Measurements from ENCODE around the gene TTC28.
"Not testable (repeated sequence)": the region's sequence is repeated elsewhere in the genome, so short reads cannot be mapped to it uniquely, and the experiment has no call there.

TTC28 gene

DNA sequence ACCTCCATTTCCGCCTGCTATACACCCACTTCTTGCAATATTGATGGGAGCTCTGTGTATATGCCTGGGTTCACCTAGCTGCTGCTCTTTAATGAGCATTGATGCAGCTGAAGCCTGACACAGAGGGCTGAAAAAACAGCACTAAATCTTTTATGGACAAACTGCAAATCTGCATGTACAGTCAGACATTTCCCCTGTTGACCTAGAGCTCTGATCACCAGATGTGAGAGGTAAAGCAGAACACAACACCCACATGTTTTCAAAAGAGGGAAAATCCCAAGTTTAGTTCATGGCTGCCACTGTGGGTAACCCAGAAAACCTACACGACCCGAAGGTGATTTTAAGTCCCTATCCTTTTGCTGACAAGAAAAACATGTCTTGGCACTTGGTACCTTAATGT is 457.6 kb downstream of the TTC28 start:
- Histone ChIP-seq H3K36me3 (no peaks in the 10 kb centered on the region), H3K9me3 (no peaks in the 10 kb centered on the region), H3K4me1 (no peaks in the 10 kb centered on the region), H3K27ac (no peak overlapping the region), H3K4me3 (no peak overlapping the region), H3K27me3 (no peaks in the 10 kb centered on the region), H3K4me2 (no peak overlapping the region), H3K9ac (no peak overlapping the region), H4K20me1 (no peaks in the 10 kb centered on the region)
- TF ChIP-seq Cebpa-rat (IDR thresholded peaks at IDR 0.05): no peak

DNA sequence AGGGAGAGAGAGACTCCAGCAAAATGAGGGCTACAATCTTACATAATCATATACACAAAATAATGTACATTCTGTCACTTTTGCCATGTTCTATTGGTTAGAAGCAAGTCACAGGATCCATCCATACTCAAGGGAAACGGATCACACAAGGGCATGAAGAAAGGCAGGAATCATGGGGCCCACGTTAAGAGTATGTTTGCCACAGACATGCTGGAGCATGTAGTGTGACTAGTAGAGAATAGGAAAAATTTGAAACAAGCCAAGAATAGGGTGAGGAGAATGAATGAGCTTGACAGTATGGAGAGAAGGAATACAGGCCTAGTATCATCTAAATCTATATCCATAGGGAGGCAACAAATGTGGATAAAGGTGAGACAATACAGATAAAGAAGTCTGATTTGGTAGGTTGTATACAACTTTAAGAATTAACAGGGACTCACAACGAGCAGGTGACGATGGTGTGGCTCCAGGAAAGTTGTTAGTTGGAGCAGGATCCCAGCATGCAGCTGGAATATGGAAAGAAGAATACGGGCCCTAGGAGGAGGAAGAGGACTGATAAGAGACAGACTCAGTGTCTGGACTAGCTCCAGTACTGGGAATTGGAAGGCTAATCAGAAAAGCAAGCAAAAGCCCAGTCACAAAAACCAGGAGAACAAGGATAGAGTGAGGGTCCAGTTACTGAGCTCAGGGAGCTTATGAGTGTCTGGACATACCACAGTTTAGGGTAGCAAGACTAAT is 458.8 kb downstream of the TTC28 start:
- Histone ChIP-seq H3K27ac (no peak overlapping the region), H4K20me1 (no peaks in the 10 kb centered on the region), H3K4me2 (no peak overlapping the region), H3K4me1 (no peaks in the 10 kb centered on the region), H3K9me3 (no peaks in the 10 kb centered on the region), H3K4me3 (no peak overlapping the region), H3K36me3 (no peaks in the 10 kb centered on the region), H3K9ac (no peak overlapping the region), H3K27me3 (no peaks in the 10 kb centered on the region)
- no peak for TF ChIP-seq Cebpa-rat (IDR thresholded peaks at IDR 0.05)

DNA sequence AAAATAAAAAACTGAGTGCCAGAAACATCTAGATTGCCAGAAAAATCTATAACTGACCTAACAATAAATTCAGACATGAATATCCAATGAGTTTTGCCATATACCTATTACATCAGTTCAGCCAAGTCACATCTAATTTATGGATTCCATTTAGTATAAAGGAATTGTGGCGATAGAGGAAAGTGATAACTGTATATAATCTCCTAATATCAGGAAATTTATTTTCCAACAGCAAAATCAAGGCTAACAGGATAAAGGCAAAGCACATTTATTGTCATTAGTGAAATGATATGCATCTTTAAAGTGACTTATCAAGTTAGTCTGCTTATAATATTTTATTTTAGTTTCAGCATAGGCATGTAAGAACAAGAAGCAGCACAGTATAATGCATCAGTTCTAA is 462.4 kb downstream of the TTC28 start:
- Histone ChIP-seq H3K36me3 (no peaks in the 10 kb centered on the region), H4K20me1 (no peaks in the 10 kb centered on the region), H3K4me1 (no peaks in the 10 kb centered on the region), H3K9me3 (no peaks in the 10 kb centered on the region), H3K9ac (no peak overlapping the region), H3K4me3 (no peak overlapping the region), H3K27ac (no peak overlapping the region), H3K4me2 (no peak overlapping the region), H3K27me3 (no peaks in the 10 kb centered on the region)
- TF ChIP-seq Cebpa-rat (IDR thresholded peaks at IDR 0.05): no peak

DNA sequence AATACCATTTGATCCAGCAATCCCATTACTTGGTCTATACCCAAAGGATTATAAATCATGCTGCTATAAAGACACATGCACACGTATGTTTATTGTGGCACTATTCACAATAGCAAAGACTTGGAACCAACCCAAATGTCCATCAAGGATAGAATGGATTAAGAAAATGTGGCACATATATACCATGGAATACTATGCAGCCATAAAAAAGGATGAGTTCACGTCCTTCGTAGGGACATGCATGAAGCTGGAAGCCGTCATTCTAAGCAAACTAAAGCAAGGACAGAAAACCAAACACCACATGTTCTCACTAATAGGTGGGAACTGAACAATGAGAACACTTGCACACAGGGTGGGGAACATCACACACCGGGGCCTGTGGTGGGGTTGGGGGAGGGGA is 464.9 kb downstream of the TTC28 start:
- H3K4me3 ChIP-seq, H3K4me2 ChIP-seq, H3K4me1 ChIP-seq, H3K9me3 ChIP-seq, H3K27me3 ChIP-seq, H3K27ac ChIP-seq, H3K36me3 ChIP-seq, H4K20me1 ChIP-seq, H3K9ac ChIP-seq: not testable (repeated sequence)

DNA sequence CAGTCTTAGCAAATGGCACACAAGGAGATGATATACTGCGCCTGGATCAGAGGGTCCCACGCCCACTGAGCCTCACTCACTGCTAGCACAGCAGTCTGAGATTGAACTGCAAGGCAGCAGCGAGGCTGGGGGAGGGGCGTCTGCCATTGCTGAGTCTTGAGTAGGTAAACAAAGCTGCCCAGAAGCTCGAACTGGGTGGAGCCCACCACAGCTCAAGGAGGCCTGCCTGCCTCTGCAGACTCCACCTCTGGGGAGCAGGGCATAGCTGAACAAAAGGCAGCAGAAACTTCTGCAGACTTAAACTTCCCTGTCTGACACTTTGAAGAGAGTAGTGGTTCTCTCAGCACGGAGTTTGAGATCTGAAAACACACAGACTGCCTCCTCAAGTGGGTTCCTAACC is 470.2 kb downstream of the TTC28 start:
- not testable (repeated sequence) for H3K9ac ChIP-seq, H4K20me1 ChIP-seq, H3K36me3 ChIP-seq, H3K4me2 ChIP-seq, H3K27me3 ChIP-seq, H3K4me3 ChIP-seq, H3K9me3 ChIP-seq, H3K27ac ChIP-seq, H3K4me1 ChIP-seq

DNA sequence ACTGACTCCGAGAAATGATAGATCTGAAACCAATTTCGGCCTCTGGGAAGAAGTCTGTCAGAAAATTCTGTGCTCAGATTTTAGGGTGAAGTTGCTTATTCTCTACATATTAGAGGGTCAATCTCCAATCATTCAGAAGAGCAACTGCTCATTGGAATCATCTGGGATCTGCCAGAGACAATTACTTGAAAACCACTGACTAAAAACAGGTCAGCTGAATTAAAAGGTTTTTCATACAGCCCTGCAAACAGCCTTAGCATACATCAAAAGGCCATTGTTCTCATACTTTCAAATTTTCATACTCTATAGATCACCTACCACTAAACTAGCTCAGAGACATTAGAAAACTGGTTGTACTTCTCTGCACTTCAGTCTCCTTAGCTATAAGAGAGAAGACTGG is 470.9 kb downstream of the TTC28 start:
- H3K27me3 ChIP-seq: no peaks in the 10 kb centered on the region
- H3K36me3 ChIP-seq: no peaks in the 10 kb centered on the region
- no peak overlapping the region for H3K9ac ChIP-seq
- no peak overlapping the region for H3K4me2 ChIP-seq
- H3K9me3 ChIP-seq: no peaks in the 10 kb centered on the region
- no peak overlapping the region for H3K4me3 ChIP-seq
- TF ChIP-seq Cebpa-rat (IDR thresholded peaks at IDR 0.05): no peak
- H3K27ac ChIP-seq: no peak overlapping the region
- H4K20me1 ChIP-seq: no peaks in the 10 kb centered on the region
- H3K4me1 ChIP-seq: no peaks in the 10 kb centered on the region

DNA sequence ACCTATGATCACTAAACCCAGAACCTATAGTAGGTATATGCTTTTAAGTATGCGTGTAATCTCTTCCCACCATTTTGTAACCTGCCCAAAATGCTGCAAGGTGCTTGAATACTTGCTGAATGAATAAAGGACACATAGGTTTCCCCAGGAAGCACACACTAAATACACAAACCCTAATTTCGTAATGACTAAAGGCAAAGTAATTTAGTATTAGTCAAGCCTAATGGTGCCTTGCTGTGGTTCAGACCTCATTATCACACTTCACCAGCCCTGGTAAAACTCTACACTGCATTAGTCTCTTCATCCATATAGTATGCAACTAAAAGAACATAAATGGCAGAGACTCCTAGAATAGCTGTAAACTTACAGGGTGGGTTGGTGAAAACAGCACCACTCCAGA is 471.6 kb downstream of the TTC28 start:
- Histone ChIP-seq H3K9me3 (no peaks in the 10 kb centered on the region), H3K4me1 (no peaks in the 10 kb centered on the region), H3K27ac (no peak overlapping the region), H3K27me3 (no peaks in the 10 kb centered on the region), H3K36me3 (no peaks in the 10 kb centered on the region), H4K20me1 (no peaks in the 10 kb centered on the region), H3K4me3 (no peak overlapping the region), H3K4me2 (no peak overlapping the region), H3K9ac (no peak overlapping the region)
- TF ChIP-seq Cebpa-rat (IDR thresholded peaks at IDR 0.05): no peak

DNA sequence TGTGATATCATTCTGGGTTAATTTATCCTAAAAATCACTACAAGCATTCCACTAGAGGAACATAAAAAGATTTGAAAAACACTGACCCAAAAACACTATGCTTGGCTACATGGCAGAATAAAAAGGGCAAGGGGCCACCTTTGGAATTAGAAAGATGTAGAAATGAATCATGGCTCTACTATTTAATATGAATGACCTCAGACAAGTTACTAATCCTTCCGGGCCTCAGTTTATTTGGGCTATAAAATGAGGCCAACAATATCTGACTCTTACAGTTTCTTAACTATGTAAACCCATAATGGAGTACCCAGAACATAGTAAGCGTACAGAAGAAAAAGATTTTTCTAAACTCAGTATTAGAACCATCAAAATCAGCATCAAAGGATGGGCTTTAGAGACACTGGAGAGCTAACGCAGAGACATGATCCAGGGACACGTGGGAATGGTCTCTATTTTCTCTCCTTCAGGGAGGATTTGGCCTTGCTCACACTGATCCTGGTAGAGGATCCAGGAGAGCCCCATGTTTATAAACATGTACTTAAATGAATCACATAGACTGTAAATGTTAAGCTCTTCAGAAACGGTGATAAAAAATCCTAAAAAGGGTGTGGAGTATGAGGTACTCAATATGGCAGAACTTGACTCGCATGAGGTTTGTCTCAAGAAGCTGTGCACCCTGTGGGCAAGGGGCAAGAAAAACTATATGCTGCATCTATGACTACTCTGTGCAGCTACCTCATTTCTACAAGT is 472.2 kb downstream of the TTC28 start:
- H3K27me3 ChIP-seq: no peaks in the 10 kb centered on the region
- H3K27ac ChIP-seq: no peak overlapping the region
- no peaks in the 10 kb centered on the region for H4K20me1 ChIP-seq
- no peak for TF ChIP-seq Cebpa-rat (IDR thresholded peaks at IDR 0.05)
- no peaks in the 10 kb centered on the region for H3K9me3 ChIP-seq
- no peaks in the 10 kb centered on the region for H3K36me3 ChIP-seq
- H3K9ac ChIP-seq: no peak overlapping the region
- no peak overlapping the region for H3K4me3 ChIP-seq
- H3K4me1 ChIP-seq: no peaks in the 10 kb centered on the region
- no peak overlapping the region for H3K4me2 ChIP-seq

DNA sequence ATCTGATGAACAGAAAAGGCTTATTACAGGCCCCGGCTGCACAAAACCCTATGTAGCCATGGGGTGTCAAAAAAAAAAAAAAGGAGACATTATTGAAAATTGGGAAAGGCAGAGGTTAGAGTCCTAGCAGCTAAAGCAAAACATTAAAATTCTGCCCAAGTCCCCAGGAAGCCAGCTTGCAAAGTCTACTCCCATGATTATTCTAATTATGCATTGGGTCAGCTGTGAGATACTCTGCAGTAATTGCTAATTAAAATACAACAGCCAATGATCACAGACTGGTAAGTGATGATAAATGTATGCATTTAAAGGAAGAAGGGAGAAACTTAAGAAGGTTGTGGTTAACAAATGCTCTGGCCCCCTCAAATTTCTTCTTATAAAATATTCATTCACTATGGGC is 473.7 kb downstream of the TTC28 start:
- no peak overlapping the region for H3K4me2 ChIP-seq
- no peaks in the 10 kb centered on the region for H3K9me3 ChIP-seq
- H3K4me3 ChIP-seq: no peak overlapping the region
- TF ChIP-seq Cebpa-rat (IDR thresholded peaks at IDR 0.05): no peak
- H3K27me3 ChIP-seq: no peaks in the 10 kb centered on the region
- H3K9ac ChIP-seq: no peak overlapping the region
- no peak overlapping the region for H3K27ac ChIP-seq
- H3K36me3 ChIP-seq: no peaks in the 10 kb centered on the region
- no peaks in the 10 kb centered on the region for H4K20me1 ChIP-seq
- H3K4me1 ChIP-seq: no peaks in the 10 kb centered on the region

DNA sequence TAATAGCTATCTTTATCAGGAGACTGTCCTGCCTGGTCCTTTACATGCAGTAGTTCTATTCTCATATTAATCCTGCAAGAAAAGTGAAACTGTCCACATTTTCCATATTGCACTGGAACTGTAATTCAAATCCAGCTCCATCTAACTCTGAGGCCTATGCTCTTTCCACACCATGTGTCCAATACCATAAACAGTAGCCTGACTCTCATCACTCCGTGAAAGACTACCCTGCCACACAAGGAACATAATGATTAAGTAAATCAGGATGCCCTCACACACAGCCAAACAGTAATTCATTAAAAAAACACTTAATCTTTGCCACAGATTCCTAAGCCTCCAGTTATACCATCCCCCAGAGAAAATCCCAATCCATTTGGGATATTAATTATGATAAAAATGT is 475.3 kb downstream of the TTC28 start:
- Histone ChIP-seq H3K4me3 (no peak overlapping the region), H3K4me2 (no peak overlapping the region), H3K36me3 (no peaks in the 10 kb centered on the region), H3K9ac (no peak overlapping the region), H3K27me3 (no peaks in the 10 kb centered on the region), H3K9me3 (no peaks in the 10 kb centered on the region), H3K4me1 (no peaks in the 10 kb centered on the region), H4K20me1 (no peaks in the 10 kb centered on the region), H3K27ac (no peak overlapping the region)
- TF ChIP-seq Cebpa-rat (IDR thresholded peaks at IDR 0.05): no peak

All from BLaER1 (cell line).